Measurements from ENCODE around the gene AP1S1.

AP1S1 gene

GRCh38 chr7:101166648-101166908 lies 12.3 kb downstream of the AP1S1 start:
- Histone ChIP-seq H3K4me3 (ENCODE audit: low read length in 2 of 2) (no peak overlapping the region), H3K27me3 (ENCODE audit: control insufficient read depth in 1 of 2, insufficient read depth in 2 of 2, low read length in 2 of 2) (peaks cover 79 to 93% of the 10 kb centered on the region in 2 donors), H3K4me1 (ENCODE audit: control insufficient read depth, insufficient read depth, low read length) (peaks cover 44% of the 10 kb centered on the region), H3K9ac (ENCODE audit: low read length in 2 of 2) (no peak overlapping the region), H3K9me3 (ENCODE audit: control insufficient read depth in 2 of 2, low read length in 2 of 2) (no peaks in the 10 kb centered on the region), H3K36me3 (ENCODE audit: control insufficient read depth in 2 of 2, insufficient read depth in 2 of 2, low read length in 2 of 2) (no peaks in the 10 kb centered on the region), H3K27ac (ENCODE audit: low read length) (no peak overlapping the region)

GRCh38 chr7:101166909-101167644 lies 12.8 kb downstream of the AP1S1 start:
- no peak overlapping the region for H3K27ac ChIP-seq (ENCODE audit: low read length)
- H3K4me1 ChIP-seq (ENCODE audit: control insufficient read depth, insufficient read depth, low read length), result peaks cover 47% of the 10 kb centered on the region
- no peak overlapping the region for H3K4me3 ChIP-seq (ENCODE audit: low read length in 2 of 2)
- H3K9me3 ChIP-seq (ENCODE audit: control insufficient read depth in 2 of 2, low read length in 2 of 2), result no peaks in the 10 kb centered on the region
- H3K27me3 ChIP-seq (ENCODE audit: control insufficient read depth in 1 of 2, insufficient read depth in 2 of 2, low read length in 2 of 2), result peaks cover 81 to 93% of the 10 kb centered on the region in 2 donors
- no peaks in the 10 kb centered on the region for H3K36me3 ChIP-seq (ENCODE audit: control insufficient read depth in 2 of 2, insufficient read depth in 2 of 2, low read length in 2 of 2)
- no peak overlapping the region for H3K9ac ChIP-seq (ENCODE audit: low read length in 2 of 2)

- peaks cover 80 to 94% of the 10 kb centered on the region in 2 donors for H3K27me3 ChIP-seq (ENCODE audit: control insufficient read depth in 1 of 2, insufficient read depth in 2 of 2, low read length in 2 of 2)
- peaks cover 51% of the 10 kb centered on the region for H3K4me1 ChIP-seq (ENCODE audit: control insufficient read depth, insufficient read depth, low read length)
- no peaks in the 10 kb centered on the region for H3K36me3 ChIP-seq (ENCODE audit: control insufficient read depth in 2 of 2, insufficient read depth in 2 of 2, low read length in 2 of 2)
- no peak overlapping the region for H3K9ac ChIP-seq (ENCODE audit: low read length in 2 of 2)
- H3K9me3 ChIP-seq (ENCODE audit: control insufficient read depth in 2 of 2, low read length in 2 of 2), result no peaks in the 10 kb centered on the region
- H3K4me3 ChIP-seq (ENCODE audit: low read length in 2 of 2), result no peak overlapping the region
- no peak overlapping the region for H3K27ac ChIP-seq (ENCODE audit: low read length)
Observed at GRCh38 chr7:101167645-101168411, 13.6 kb downstream of the AP1S1 start.

- Histone ChIP-seq H3K36me3 (ENCODE audit: control insufficient read depth in 2 of 2, insufficient read depth in 2 of 2, low read length in 2 of 2) (no peaks in the 10 kb centered on the region), H3K4me1 (ENCODE audit: control insufficient read depth, insufficient read depth, low read length) (peaks cover 53% of the 10 kb centered on the region), H3K27me3 (ENCODE audit: control insufficient read depth in 1 of 2, insufficient read depth in 2 of 2, low read length in 2 of 2) (peaks cover 85 to 97% of the 10 kb centered on the region in 2 donors), H3K4me3 (ENCODE audit: low read length in 2 of 2) (no peak overlapping the region), H3K9me3 (ENCODE audit: control insufficient read depth in 2 of 2, low read length in 2 of 2) (no peaks in the 10 kb centered on the region), H3K27ac (ENCODE audit: low read length) (no peak overlapping the region), H3K9ac (ENCODE audit: low read length in 2 of 2) (no peak overlapping the region)
Observed at GRCh38 chr7:101168412-101169049, 14.3 kb downstream of the AP1S1 start.

GRCh38 chr7:101169110-101169837 lies 15.0 kb downstream of the AP1S1 start:
- H3K4me1 ChIP-seq (ENCODE audit: control insufficient read depth, insufficient read depth, low read length), result peaks cover 48% of the 10 kb centered on the region
- H3K9ac ChIP-seq (ENCODE audit: low read length in 2 of 2), result no peak overlapping the region
- no peaks in the 10 kb centered on the region for H3K9me3 ChIP-seq (ENCODE audit: control insufficient read depth in 2 of 2, low read length in 2 of 2)
- no peaks in the 10 kb centered on the region for H3K36me3 ChIP-seq (ENCODE audit: control insufficient read depth in 2 of 2, insufficient read depth in 2 of 2, low read length in 2 of 2)
- peak overlapping the region in 1 of 2 donors; percentile 15 for H3K4me3 ChIP-seq (ENCODE audit: low read length in 2 of 2)
- H3K27me3 ChIP-seq (ENCODE audit: control insufficient read depth in 1 of 2, insufficient read depth in 2 of 2, low read length in 2 of 2), result peaks cover 88 to 97% of the 10 kb centered on the region in 2 donors
- no peak overlapping the region for H3K27ac ChIP-seq (ENCODE audit: low read length)

DNA sequence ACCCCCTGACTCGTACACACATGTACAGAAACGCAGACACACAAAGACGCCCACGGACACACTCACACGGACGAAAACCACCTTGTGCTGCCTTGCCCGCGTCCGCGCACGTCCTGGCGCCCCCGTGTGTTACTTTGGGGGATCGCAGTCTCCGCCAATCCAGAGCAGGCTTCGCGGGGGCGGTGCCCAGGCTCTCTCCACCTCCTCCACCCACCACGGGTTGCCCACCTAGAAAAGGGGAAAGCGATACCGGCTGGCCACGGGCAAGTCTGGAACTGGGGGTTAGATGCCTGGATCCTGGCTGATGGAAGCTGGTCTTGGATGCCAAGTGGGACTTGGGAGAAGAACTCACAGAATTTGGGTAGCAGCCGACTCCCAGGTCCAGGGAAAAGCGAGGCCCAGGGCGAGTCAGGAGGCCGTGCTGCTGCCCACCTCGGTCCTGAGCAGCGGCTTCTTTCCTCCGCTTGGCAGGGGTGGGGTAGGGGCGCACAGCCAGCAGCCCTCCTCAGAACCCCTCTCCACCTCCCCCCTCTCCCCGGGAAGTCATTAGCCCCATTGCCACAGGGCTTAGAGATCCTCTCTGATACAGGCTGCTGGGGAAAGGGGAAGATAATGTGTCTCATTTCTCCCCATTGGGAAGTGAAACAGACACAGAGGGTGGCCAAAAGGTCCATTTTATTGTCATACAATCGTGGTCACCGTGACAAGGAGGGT lies 15.7 kb downstream of the AP1S1 start:
- Histone ChIP-seq H3K27ac (ENCODE audit: low read length) (no peak overlapping the region), H3K9ac (ENCODE audit: low read length in 2 of 2) (no peak overlapping the region), H3K36me3 (ENCODE audit: control insufficient read depth in 2 of 2, insufficient read depth in 2 of 2, low read length in 2 of 2) (no peaks in the 10 kb centered on the region), H3K27me3 (ENCODE audit: control insufficient read depth in 1 of 2, insufficient read depth in 2 of 2, low read length in 2 of 2) (peaks cover 85 to 96% of the 10 kb centered on the region in 2 donors), H3K4me1 (ENCODE audit: control insufficient read depth, insufficient read depth, low read length) (peaks cover 43% of the 10 kb centered on the region), H3K9me3 (ENCODE audit: control insufficient read depth in 2 of 2, low read length in 2 of 2) (no peaks in the 10 kb centered on the region), H3K4me3 (ENCODE audit: low read length in 2 of 2) (peak overlapping the region in 1 of 2 donors; percentile 15)

GRCh38 chr7:101170617-101171441 lies 16.6 kb downstream of the AP1S1 start:
- H3K9me3 ChIP-seq (ENCODE audit: control insufficient read depth in 2 of 2, low read length in 2 of 2), result no peaks in the 10 kb centered on the region
- peaks cover 87 to 97% of the 10 kb centered on the region in 2 donors for H3K27me3 ChIP-seq (ENCODE audit: control insufficient read depth in 1 of 2, insufficient read depth in 2 of 2, low read length in 2 of 2)
- no peaks in the 10 kb centered on the region for H3K36me3 ChIP-seq (ENCODE audit: control insufficient read depth in 2 of 2, insufficient read depth in 2 of 2, low read length in 2 of 2)
- peaks cover 35% of the 10 kb centered on the region for H3K4me1 ChIP-seq (ENCODE audit: control insufficient read depth, insufficient read depth, low read length)
- no peak overlapping the region for H3K9ac ChIP-seq (ENCODE audit: low read length in 2 of 2)
- no peak overlapping the region for H3K27ac ChIP-seq (ENCODE audit: low read length)
- no peak overlapping the region for H3K4me3 ChIP-seq (ENCODE audit: low read length in 2 of 2)

GRCh38 chr7:101171442-101171837 lies 17.2 kb downstream of the AP1S1 start:
- Histone ChIP-seq H3K27ac (ENCODE audit: low read length) (no peak overlapping the region), H3K4me3 (ENCODE audit: low read length in 2 of 2) (no peak overlapping the region), H3K9ac (ENCODE audit: low read length in 2 of 2) (no peak overlapping the region), H3K4me1 (ENCODE audit: control insufficient read depth, insufficient read depth, low read length) (peaks cover 33% of the 10 kb centered on the region), H3K36me3 (ENCODE audit: control insufficient read depth in 2 of 2, insufficient read depth in 2 of 2, low read length in 2 of 2) (no peaks in the 10 kb centered on the region), H3K9me3 (ENCODE audit: control insufficient read depth in 2 of 2, low read length in 2 of 2) (no peaks in the 10 kb centered on the region), H3K27me3 (ENCODE audit: control insufficient read depth in 1 of 2, insufficient read depth in 2 of 2, low read length in 2 of 2) (peaks cover 86 to 96% of the 10 kb centered on the region in 2 donors)

GRCh38 chr7:101172005-101172853 lies 18.0 kb downstream of the AP1S1 start:
- no peaks in the 10 kb centered on the region for H3K36me3 ChIP-seq (ENCODE audit: control insufficient read depth in 2 of 2, insufficient read depth in 2 of 2, low read length in 2 of 2)
- H3K9me3 ChIP-seq (ENCODE audit: control insufficient read depth in 2 of 2, low read length in 2 of 2), result no peaks in the 10 kb centered on the region
- H3K27ac ChIP-seq (ENCODE audit: low read length), result no peak overlapping the region
- peaks cover 33% of the 10 kb centered on the region for H3K4me1 ChIP-seq (ENCODE audit: control insufficient read depth, insufficient read depth, low read length)
- H3K9ac ChIP-seq (ENCODE audit: low read length in 2 of 2), result no peak overlapping the region
- peak overlapping the region in 1 of 2 donors; percentile 54 for H3K4me3 ChIP-seq (ENCODE audit: low read length in 2 of 2)
- peaks cover 89 to 93% of the 10 kb centered on the region in 2 donors for H3K27me3 ChIP-seq (ENCODE audit: control insufficient read depth in 1 of 2, insufficient read depth in 2 of 2, low read length in 2 of 2)

All from stomach smooth muscle (tissue), 2 donors.